ENCODE measurements around the gene ATE1. TPM values are rescaled to one million over a fixed set of nuclear protein-coding genes. Genes with fewer than 3 reads are reported as not detected.

ATE1 gene
- total RNA-seq, 3 donors from 2014 or later: 42.9 to 58.9 (median 52.2) TPM

GRCh38 chr10:121724282-121724681, 203.5 kb downstream of the ATE1 start:
- Histone ChIP-seq H3K9me3 (no peaks in the 10 kb centered on the region), H3K36me3 (ENCODE audit: low read depth) (no peaks in the 10 kb centered on the region), H3K4me1 (ENCODE audit: low read depth) (no peaks in the 10 kb centered on the region), H3K4me3 (no peak overlapping the region)
- no peak for TF ChIP-seq CTCF (IDR thresholded peaks at IDR 0.05)
- ATAC-seq (no peak), DNase-seq (no peak)
- intact Hi-C loops (cut with DNase I, micrococcal nuclease): no loop called here

GRCh38 chr10:121722665-121723064, 205.2 kb downstream of the ATE1 start:
- no peak for ATAC-seq
- TF ChIP-seq CTCF (IDR thresholded peaks at IDR 0.05): no peak
- Histone ChIP-seq H3K9me3 (no peaks in the 10 kb centered on the region), H3K36me3 (ENCODE audit: low read depth) (no peaks in the 10 kb centered on the region), H3K4me1 (ENCODE audit: low read depth) (no peaks in the 10 kb centered on the region), H3K4me3 (no peak overlapping the region)
- intact Hi-C loops (cut with DNase I, micrococcal nuclease): no loop called here
- no peak for DNase-seq

GRCh38 chr10:121721257-121721656, 206.6 kb downstream of the ATE1 start:
- intact Hi-C loops (cut with DNase I, micrococcal nuclease): no loop called here
- no peak for TF ChIP-seq CTCF (IDR thresholded peaks at IDR 0.05)

GRCh38 chr10:121715969-121716368, 211.9 kb downstream of the ATE1 start:
- intact Hi-C loops (cut with DNase I, micrococcal nuclease): no loop called here
- Histone ChIP-seq H3K36me3 (ENCODE audit: low read depth) (no peaks in the 10 kb centered on the region), H3K4me1 (ENCODE audit: low read depth) (no peaks in the 10 kb centered on the region), H3K9me3 (no peaks in the 10 kb centered on the region), H3K4me3 (no peak overlapping the region)
- no peak for TF ChIP-seq CTCF (IDR thresholded peaks at IDR 0.05)
- DNase-seq (no peak), ATAC-seq (no peak)

More at GRCh38 chr10:121721257-121721656, 206.6 kb downstream of the ATE1 start:
- no peak for ATAC-seq
- Histone ChIP-seq H3K36me3 (ENCODE audit: low read depth) (no peaks in the 10 kb centered on the region), H3K9me3 (no peaks in the 10 kb centered on the region), H3K4me3 (no peak overlapping the region), H3K4me1 (ENCODE audit: low read depth) (no peaks in the 10 kb centered on the region)
- DNase-seq: no peak

GRCh38 chr10:121715076-121715475, 212.8 kb downstream of the ATE1 start:
- H3K4me1 ChIP-seq (ENCODE audit: low read depth): no peaks in the 10 kb centered on the region
- TF ChIP-seq CTCF (IDR thresholded peaks at IDR 0.05): no peak
- DNase-seq (no peak), ATAC-seq (no peak)
- H3K36me3 ChIP-seq (ENCODE audit: low read depth): no peaks in the 10 kb centered on the region
- intact Hi-C loops (cut with DNase I, micrococcal nuclease): no loop called here
- H3K9me3 ChIP-seq: no peaks in the 10 kb centered on the region
- H3K4me3 ChIP-seq: no peak overlapping the region

- Histone ChIP-seq H3K9me3 (no peaks in the 10 kb centered on the region), H3K4me1 (ENCODE audit: low read depth) (no peaks in the 10 kb centered on the region), H3K4me3 (no peak overlapping the region), H3K36me3 (ENCODE audit: low read depth) (no peaks in the 10 kb centered on the region)
- ATAC-seq: no peak
- DNase-seq: no peak
- TF ChIP-seq CTCF (IDR thresholded peaks at IDR 0.05): no peak
- intact Hi-C loops (cut with DNase I, micrococcal nuclease): no loop called here
Observed at GRCh38 chr10:121713486-121713885, 214.3 kb downstream of the ATE1 start.
